ENCODE results near the gene KLC4.

KLC4 gene

DNA sequence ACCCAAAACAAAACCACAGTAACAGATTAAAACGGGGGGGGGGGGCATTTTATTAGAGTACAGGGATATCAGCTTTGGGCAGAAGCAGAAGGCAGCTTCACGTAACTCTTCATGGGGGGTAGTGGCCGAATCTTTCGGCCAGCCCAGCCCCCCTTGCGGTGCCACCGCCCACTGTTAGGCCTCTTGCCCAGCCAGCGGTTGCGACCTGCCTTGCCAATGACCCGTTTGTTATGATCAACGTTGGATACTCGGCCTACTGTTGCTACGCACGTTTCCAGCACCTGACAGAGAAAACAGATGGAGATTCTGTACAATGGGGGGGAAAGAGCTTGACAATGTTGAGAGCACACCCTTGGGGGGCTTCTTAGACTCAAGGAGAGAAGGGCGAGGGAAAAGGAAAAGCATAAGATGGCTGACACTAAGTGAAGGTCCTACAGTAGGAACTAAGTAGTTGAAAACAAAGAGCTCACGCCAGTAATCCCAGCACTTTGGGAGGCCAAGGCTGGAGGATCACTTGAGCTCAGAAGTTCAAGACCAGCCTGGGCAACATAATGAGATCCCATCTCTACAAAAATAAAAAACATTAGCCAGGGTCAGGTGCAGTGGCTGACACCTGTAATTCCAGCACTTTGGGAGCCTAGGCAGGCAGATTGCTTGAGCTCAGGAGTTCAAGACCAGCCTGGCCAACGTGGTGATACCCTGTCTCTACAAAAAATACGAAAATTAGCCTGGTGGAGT is 5.1 kb upstream of the KLC4 start:
- H3K27ac ChIP-seq = peak overlapping the region; percentile 80

DNA sequence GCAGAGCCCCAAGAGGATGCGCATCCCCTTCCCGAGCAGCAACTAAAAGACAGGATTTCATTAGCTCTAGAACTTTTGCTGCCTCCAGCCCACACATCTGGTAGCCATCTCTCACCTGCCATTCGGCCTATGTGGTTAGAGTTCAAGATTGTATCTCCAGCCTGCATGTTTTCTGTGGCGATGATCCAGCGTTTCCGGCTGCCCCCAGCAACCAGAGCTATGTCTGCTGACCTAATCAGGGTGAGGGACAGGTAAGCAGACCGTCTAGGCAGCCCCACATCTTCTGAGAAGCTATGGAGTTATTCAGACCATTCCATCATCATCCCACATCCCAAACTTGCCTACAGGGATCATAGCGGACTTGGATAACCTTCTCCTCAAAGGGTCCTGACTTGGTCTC is 3.5 kb upstream of the KLC4 start:
- H3K27ac ChIP-seq = no peak overlapping the region
- TF ChIP-seq, protein P1, sequence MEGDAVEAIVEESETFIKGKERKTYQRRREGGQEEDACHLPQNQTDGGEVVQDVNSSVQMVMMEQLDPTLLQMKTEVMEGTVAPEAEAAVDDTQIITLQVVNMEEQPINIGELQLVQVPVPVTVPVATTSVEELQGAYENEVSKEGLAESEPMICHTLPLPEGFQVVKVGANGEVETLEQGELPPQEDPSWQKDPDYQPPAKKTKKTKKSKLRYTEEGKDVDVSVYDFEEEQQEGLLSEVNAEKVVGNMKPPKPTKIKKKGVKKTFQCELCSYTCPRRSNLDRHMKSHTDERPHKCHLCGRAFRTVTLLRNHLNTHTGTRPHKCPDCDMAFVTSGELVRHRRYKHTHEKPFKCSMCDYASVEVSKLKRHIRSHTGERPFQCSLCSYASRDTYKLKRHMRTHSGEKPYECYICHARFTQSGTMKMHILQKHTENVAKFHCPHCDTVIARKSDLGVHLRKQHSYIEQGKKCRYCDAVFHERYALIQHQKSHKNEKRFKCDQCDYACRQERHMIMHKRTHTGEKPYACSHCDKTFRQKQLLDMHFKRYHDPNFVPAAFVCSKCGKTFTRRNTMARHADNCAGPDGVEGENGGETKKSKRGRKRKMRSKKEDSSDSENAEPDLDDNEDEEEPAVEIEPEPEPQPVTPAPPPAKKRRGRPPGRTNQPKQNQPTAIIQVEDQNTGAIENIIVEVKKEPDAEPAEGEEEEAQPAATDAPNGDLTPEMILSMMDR (IDR thresholded peaks at IDR 0.05) = no peak
- TF ChIP-seq ZFX (IDR thresholded peaks at IDR 0.05; ENCODE audit: borderline replicate concordance) = no peak

More for the DNA sequence above, 5.1 kb upstream of the KLC4 start:
- TF ChIP-seq, protein P1 (IDR thresholded peaks at IDR 0.05) = no peak
- TF ChIP-seq ZFX (IDR thresholded peaks at IDR 0.05; ENCODE audit: borderline replicate concordance) = no peak

DNA sequence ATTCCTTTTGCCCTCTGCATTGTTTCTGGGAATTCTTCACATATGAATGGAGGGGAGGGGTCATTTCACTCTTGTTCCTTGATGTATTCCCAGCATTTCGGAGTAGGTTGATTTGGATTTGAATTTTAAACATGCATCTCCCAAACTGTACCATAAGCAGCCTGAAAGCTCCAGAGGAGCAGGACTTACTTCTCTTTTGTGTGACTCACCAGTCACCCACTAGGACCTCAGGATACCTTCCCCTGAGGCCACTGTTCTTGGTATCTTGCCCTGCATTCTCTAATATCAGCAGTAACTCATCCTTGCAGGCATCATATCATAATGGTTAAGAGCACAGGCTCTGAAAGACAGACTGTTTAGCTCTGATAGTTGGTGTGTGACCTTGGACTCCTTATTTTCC is 900 bp upstream of the KLC4 start:
- peak overlapping the region; percentile 67 for H3K27ac ChIP-seq
- TF ChIP-seq, protein P1 (IDR thresholded peaks at IDR 0.05) = no peak
- TF ChIP-seq ZFX (IDR thresholded peaks at IDR 0.05; ENCODE audit: borderline replicate concordance) = no peak

DNA sequence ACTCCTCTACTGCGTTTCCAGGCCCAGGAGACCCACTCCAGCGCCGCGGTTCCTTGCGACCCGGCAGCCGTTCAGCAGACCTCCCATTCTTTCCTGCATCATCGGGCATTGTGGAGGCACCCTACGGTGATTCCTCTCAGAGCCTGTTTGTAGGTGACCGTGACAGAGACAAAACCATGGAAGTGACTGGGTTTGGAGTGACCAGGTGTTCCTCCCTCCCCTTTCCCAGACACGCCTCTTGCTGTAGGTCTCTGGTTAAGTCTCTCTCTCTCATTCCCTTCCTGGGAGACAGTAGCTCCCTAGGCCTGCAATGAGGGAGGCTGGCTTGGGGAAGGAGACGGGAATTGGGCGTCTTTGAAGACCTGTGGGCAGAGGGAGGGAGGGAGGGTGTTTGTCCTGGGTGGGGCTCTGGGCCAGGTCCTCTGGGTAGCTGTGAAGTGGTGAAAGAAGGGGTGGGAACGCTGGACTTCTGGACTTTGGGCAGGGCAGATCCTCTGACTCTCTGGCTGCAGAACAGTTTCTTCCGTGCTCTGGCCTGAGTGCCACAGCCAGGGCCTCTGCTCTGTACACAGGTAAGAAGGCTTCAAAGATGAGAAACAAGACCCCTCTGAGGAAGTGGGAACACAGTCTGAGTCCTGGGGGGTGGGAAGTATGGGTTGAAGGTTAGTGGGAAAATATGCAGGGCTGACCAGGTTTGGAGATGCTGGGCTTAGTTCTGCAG is 763 bp downstream of the KLC4 start:
- TF ChIP-seq, protein P1 (IDR thresholded peaks at IDR 0.05) = no peak
- peak overlapping the region; percentile 67 for H3K27ac ChIP-seq

DNA sequence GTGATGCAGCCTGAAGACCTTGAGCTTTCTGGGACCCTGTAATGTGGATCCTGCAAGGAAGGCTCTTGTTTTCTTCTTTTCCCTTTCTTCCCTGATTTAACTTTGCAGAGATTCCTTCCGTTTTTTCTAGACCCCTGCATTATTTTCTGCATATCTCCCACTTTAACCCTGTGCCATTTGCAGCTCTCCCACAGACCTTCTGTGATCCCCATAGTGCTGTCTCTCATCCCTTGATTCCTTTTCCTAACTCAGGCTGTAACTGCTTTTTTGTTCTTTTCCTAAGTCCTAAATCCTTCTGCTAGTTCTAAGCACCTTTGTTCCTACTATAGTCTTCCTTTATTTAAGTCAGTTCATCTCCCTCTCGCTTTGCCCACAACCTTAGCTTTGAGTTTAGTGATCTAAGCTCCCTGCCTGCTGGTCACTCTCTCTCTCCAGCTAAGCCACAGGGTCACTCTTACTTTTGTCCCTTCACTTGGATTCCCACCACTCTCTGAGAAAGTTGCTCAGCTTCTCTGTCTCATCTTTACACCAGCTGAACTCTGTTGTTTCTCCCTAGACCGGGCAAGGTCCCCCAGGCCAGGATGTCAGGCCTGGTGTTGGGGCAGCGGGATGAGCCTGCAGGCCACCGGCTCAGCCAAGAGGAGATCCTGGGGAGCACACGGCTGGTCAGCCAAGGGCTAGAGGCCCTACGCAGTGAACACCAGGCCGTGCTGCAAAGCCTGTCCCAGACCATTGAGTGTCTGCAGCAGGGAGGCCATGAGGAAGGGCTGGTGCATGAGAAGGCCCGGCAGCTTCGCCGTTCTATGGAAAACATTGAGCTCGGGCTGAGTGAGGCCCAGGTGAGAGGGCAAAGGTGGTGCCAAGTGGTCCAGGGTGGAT is 1.6 kb downstream of the KLC4 start:
- TF ChIP-seq, protein P1 (IDR thresholded peaks at IDR 0.05) = no peak
- TF ChIP-seq ZFX (IDR thresholded peaks at IDR 0.05; ENCODE audit: borderline replicate concordance) = no peak
- peak overlapping the region; percentile 67 for H3K27ac ChIP-seq

DNA sequence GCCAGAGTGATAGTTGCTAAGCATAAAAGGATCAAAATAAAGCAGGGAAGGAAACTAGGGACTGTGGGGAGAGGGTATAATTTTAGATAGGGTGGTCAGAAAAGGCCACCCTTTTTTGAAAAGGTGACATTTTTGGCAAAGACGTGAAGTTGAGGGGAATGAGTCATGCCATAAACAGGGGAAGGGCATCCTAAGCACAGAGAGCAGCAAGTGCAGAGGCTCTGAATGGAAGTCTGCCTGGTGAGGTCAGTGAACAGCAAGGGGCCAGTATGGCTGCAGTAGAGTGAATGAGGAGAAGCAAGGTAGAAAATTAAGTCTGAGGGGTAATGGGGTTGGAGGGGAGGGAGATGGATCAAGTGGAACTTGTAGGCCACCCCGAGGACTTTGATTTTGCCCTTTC is 2.4 kb downstream of the KLC4 start:
- no peak for TF ChIP-seq ZFX (IDR thresholded peaks at IDR 0.05; ENCODE audit: borderline replicate concordance)
- TF ChIP-seq, protein P1 (IDR thresholded peaks at IDR 0.05) = no peak
- H3K27ac ChIP-seq = no peak overlapping the region

Data from 22Rv1 (cell line).